Smooth muscle cell (in vitro differentiated cells): Measurements from ENCODE around the gene GFOD2. TPM values are rescaled to one million over a fixed set of nuclear protein-coding genes. Genes with fewer than 3 reads are reported as not detected.

Experiments
- DNase-seq: peaks from one replicate; lab custom pipeline; 2025; ENCODE audit not compliant: unreplicated experiment; lab: John Stamatoyannopoulos, UW
- H2AFZ ChIP-seq: fragments of 200-600 bp; sonication (generic); 2 replicates; pipeline ENCODE4 v1.6.0; 2016; ENCODE audit warnings: antibody characterized with exemption, low read depth, mild to moderate bottlenecking
- H3F3A ChIP-seq: fragments of 200-600 bp; sonication (generic); 2 replicates; pipeline ENCODE4 v1.6.0; 2017; ENCODE audit warnings: antibody characterized with exemption, low read depth
- H3K27ac ChIP-seq: fragments of 200-600 bp; sonication (generic); 2 replicates; pipeline ENCODE4 v1.5.1; 2016; ENCODE audit warnings: low read depth, mild to moderate bottlenecking
- H3K27me3 ChIP-seq: fragments of 200-600 bp; sonication (generic); 2 replicates; pipeline ENCODE4 v1.6.1; 2016; ENCODE audit warnings: low read depth, mild to moderate bottlenecking
- H3K36me3 ChIP-seq: fragments of 200-600 bp; sonication (generic); 2 replicates; pipeline ENCODE4 v1.5.1; 2016; ENCODE audit warnings: low read depth
- H3K4me1 ChIP-seq: fragments of 200-600 bp; sonication (generic); 2 replicates; pipeline ENCODE4 v1.5.1; 2016; ENCODE audit warnings: low read depth
- H3K4me2 ChIP-seq: fragments of 200-600 bp; sonication (generic); 2 replicates; pipeline ENCODE4 v1.6.0; 2016; ENCODE audit warnings: mild to moderate bottlenecking
- H3K4me3 ChIP-seq: fragments of 200-600 bp; sonication (generic); 2 replicates; pipeline ENCODE4 v1.5.1; 2016; ENCODE audit warnings: mild to moderate bottlenecking
- H3K79me2 ChIP-seq: fragments of 200-600 bp; sonication (generic); 2 replicates; pipeline ENCODE4 v1.6.0; 2016; ENCODE audit warnings: low read depth, mild to moderate bottlenecking
- H3K9ac ChIP-seq: fragments of 200-600 bp; sonication (generic); 2 replicates; pipeline ENCODE4 v1.6.0; 2016; ENCODE audit warnings: low read depth
- H3K9me3 ChIP-seq: fragments of 200-600 bp; sonication (generic); replicated peaks from 2 replicates; pipeline ENCODE4 v1.5.1; 2016; ENCODE audit warnings: low read depth
- H4K20me1 ChIP-seq: fragments of 200-600 bp; sonication (generic); 2 replicates; pipeline ENCODE4 v1.6.0; 2016; ENCODE audit warnings: low read depth
- WGBS: methylation state at CpG from one replicate; pipeline ENCODE4 v1.1.7; 2016; ENCODE audit warnings: low lambda C conversion rate; 5-methylcytosine and 5-hydroxymethylcytosine counted together
- polyA plus RNA-seq: library from polyadenylated mRNA; unstranded; fragments of >200 nt; fragmentation: Nextera tagmentation; extraction: Ambion mirVana; gene quantifications from 2 replicates; pipeline ENCODE4 v1.2.1, GENCODE V29; 2016
- total RNA-seq: library from RNA; depleted of rRNA; stranded (reverse); fragments of >200 nt; gene quantifications from 2 replicates; pipeline ENCODE4 v1.2.3, GENCODE V29; 2014
- TF ChIP-seq, protein P1 (sequence below): fragments of 200-600 bp; sonication (generic); IDR thresholded peaks from 2 replicates; pipeline ENCODE4 v1.5.1; 2017; ENCODE audit warnings: borderline replicate concordance, mild to moderate bottlenecking, antibody characterized with exemption; ENCODE audit not compliant: insufficient read depth, poor library complexity, severe bottlenecking

The GFOD2 gene
- total and polyA plus RNA-seq, 2 experiments from 2014 or later = 15.0 to 15.1 TPM

DNA sequence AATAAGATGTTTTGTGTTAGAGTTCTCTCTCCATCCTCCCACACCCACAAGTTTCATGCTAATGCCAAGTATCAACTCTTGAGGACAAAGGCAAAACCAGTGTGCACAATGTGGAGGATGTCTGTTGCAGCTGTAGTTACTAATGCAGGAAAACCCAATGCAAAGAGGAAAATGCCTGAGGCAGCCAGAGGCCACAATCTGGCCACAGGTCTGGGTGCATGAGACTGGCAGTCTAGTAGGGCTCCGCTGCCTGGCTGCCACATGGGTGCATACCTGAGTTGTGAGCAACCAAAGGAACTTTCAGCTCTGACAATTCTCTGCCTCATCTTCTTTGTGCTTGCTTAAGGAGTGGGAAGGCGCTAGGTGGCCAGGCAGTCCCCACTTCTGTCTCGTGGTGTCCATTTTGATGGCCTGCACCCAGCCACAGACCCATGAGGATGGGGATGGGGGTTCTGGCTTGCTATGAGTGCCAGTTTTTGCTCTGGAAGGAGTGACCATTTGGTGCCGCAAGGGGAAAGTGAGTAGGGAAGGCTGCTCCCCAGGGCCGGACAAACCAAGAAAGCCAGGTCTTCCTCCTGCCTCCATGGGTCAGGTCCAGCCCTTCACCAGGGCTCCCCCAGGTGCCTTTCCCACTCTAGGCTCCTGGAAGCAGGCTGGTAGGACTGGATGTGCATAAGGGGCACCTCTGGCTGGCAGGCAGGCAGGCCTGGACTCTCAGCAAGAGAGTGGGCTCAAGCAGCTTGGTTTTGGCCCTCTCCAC lies 4.2 kb upstream of the GFOD2 start:
- no peak overlapping the region for H3K9ac ChIP-seq
- H2AFZ ChIP-seq = no peak overlapping the region
- TF ChIP-seq, protein P1, sequence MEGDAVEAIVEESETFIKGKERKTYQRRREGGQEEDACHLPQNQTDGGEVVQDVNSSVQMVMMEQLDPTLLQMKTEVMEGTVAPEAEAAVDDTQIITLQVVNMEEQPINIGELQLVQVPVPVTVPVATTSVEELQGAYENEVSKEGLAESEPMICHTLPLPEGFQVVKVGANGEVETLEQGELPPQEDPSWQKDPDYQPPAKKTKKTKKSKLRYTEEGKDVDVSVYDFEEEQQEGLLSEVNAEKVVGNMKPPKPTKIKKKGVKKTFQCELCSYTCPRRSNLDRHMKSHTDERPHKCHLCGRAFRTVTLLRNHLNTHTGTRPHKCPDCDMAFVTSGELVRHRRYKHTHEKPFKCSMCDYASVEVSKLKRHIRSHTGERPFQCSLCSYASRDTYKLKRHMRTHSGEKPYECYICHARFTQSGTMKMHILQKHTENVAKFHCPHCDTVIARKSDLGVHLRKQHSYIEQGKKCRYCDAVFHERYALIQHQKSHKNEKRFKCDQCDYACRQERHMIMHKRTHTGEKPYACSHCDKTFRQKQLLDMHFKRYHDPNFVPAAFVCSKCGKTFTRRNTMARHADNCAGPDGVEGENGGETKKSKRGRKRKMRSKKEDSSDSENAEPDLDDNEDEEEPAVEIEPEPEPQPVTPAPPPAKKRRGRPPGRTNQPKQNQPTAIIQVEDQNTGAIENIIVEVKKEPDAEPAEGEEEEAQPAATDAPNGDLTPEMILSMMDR = no peak
- no peak overlapping the region for H3K4me3 ChIP-seq
- H3K9me3 ChIP-seq = no peaks in the 10 kb centered on the region
- no peak for DNase-seq
- H3F3A ChIP-seq = no peaks in the 10 kb centered on the region
- WGBS = 87% methylated on average over 5 of the region's 5 CpGs
- H3K27me3 ChIP-seq = no peaks in the 10 kb centered on the region
- no peaks in the 10 kb centered on the region for H4K20me1 ChIP-seq
- H3K4me1 ChIP-seq = peaks cover 7% of the 10 kb centered on the region
- no peaks in the 10 kb centered on the region for H3K36me3 ChIP-seq
- H3K79me2 ChIP-seq = peaks cover 7% of the 10 kb centered on the region
- H3K4me2 ChIP-seq = no peak overlapping the region
- H3K27ac ChIP-seq = peak overlapping the region; percentile 70

DNA sequence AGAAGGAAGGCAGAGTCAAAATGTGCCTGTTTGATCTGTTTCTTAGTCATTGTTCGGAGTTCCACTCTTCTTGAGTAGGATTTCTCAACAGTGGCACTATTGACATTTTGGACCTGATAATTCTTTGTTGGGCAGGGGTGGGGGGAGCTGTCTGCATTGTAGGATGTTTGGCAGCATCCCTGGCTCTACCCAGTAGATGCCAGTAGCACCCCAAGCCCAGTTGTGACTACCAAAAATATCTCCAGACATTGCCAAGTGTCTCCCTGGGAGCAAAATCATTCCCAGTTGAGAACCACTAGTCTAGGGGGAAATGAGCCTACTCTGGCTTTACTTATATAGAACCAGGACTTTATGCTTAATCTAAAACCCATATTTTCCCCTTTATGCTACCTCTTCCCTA lies 1.1 kb upstream of the GFOD2 start:
- no peaks in the 10 kb centered on the region for H3K27me3 ChIP-seq
- no peak overlapping the region for H2AFZ ChIP-seq
- H3K4me2 ChIP-seq = peak overlapping the region; percentile 90
- no peak for DNase-seq
- H3K4me1 ChIP-seq = peaks cover 13% of the 10 kb centered on the region
- H3K9me3 ChIP-seq = no peaks in the 10 kb centered on the region
- peak overlapping the region; percentile 92 for H3K27ac ChIP-seq
- TF ChIP-seq, protein P1 = no peak
- peaks cover 24% of the 10 kb centered on the region for H4K20me1 ChIP-seq
- H3K36me3 ChIP-seq = no peaks in the 10 kb centered on the region
- H3K4me3 ChIP-seq = peak overlapping the region; percentile 92
- peak overlapping the region; percentile 10 for H3K9ac ChIP-seq
- WGBS = 50% methylated on average over 1 of the region's 1 CpG
- H3F3A ChIP-seq = no peaks in the 10 kb centered on the region
- peaks cover 37% of the 10 kb centered on the region for H3K79me2 ChIP-seq

DNA sequence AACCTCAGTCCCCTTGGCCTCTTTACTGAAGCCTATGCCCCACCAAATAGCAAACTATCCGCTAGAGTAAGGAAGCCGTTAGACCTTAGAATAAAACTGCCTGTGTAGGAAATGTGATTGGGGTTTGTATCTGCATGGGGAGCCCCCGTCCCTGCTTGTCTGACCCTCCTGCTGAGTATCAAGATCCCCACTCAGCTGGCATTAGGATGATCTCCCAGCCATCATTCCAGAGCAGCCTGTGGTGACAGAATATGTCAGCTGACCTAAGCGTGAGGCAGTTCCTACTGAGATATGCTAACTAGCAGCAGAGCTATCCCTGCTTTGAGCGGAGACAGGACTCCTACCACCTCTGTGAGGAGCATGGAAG lies 645 bp upstream of the GFOD2 start:
- Histone ChIP-seq H3K36me3 (no peaks in the 10 kb centered on the region), H3K4me1 (peaks cover 13% of the 10 kb centered on the region), H3K9ac (peak overlapping the region; percentile 90), H3F3A (no peaks in the 10 kb centered on the region), H3K4me3 (peak overlapping the region; percentile 92), H2AFZ (peak overlapping the region; percentile 50), H3K79me2 (peaks cover 41% of the 10 kb centered on the region), H3K27ac (peak overlapping the region; percentile 92), H4K20me1 (peaks cover 29% of the 10 kb centered on the region), H3K27me3 (no peaks in the 10 kb centered on the region), H3K9me3 (no peaks in the 10 kb centered on the region), H3K4me2 (peak overlapping the region; percentile 90)
- WGBS = 3% methylated on average over 5 of the region's 5 CpGs
- TF ChIP-seq, protein P1 = no peak
- peak; percentile 26 for DNase-seq

DNA sequence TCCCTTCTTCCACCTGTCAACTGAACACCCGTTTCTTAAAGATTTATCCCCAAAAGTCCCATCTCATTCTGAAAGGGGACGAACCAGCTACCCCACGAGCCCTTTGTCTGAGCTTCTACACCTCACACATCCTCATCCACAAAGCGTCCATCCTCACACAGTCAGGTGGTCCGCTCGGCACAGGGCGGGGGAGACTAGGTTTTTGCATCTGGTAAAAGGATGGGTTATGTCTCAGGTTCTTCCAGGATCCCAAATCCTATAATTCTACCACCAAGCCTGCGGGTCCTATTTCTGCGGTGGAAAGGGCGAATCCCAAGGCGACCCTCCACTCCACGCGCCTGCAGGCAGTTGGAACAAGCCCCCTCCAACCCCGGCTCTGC lies 458 bp downstream of the GFOD2 start:
- H3K79me2 ChIP-seq = peaks cover 52% of the 10 kb centered on the region
- no peaks in the 10 kb centered on the region for H3F3A ChIP-seq
- WGBS = 3% methylated on average over 14 of the region's 14 CpGs

More for the DNA sequence above, 458 bp downstream of the GFOD2 start:
- peaks cover 13% of the 10 kb centered on the region for H3K4me1 ChIP-seq
- H4K20me1 ChIP-seq = peaks cover 40% of the 10 kb centered on the region
- H3K4me2 ChIP-seq = peak overlapping the region; percentile 90
- H3K4me3 ChIP-seq = peak overlapping the region; percentile 92
- peak overlapping the region; percentile 69 for H2AFZ ChIP-seq
- no peaks in the 10 kb centered on the region for H3K27me3 ChIP-seq
- no peak overlapping the region for H3K27ac ChIP-seq
- no peaks in the 10 kb centered on the region for H3K36me3 ChIP-seq
- TF ChIP-seq, protein P1 = no peak
- peak overlapping the region; percentile 90 for H3K9ac ChIP-seq
- H3K9me3 ChIP-seq = no peaks in the 10 kb centered on the region
- no peak for DNase-seq
